NB4 (cell line): Measurements from ENCODE around the gene ACLY.

Source experiments
- DNase-seq: peaks from one replicate; pipeline ENCODE4 v3.0.0; 2010; ENCODE audit warnings: low read depth
- H3K4me3 ChIP-seq: one replicate; pipeline ENCODE4 v1.5.1; 2011; ENCODE audit warnings: mild to moderate bottlenecking, low read depth, low read length, moderate library complexity
- MYC ChIP-seq: IDR thresholded peaks from 2 replicates; pipeline ENCODE4 v1.6.1; 2011; ENCODE audit warnings: low read depth, low read length
- POLR2A ChIP-seq: IDR thresholded peaks from 2 replicates; pipeline ENCODE4 v1.6.1; 2011; ENCODE audit warnings: mild to moderate bottlenecking; ENCODE audit not compliant: insufficient read length; ENCODE audit errors: extremely low read depth
- TF ChIP-seq, protein P1 (sequence below): IDR thresholded peaks from 2 replicates; pipeline ENCODE4 v1.6.1; 2011; ENCODE audit warnings: low read depth, low read length
- TF ChIP-seq, protein P2 (sequence below): IDR thresholded peaks from one replicate; pipeline ENCODE4 v1.5.1; 2012; ENCODE audit warnings: low read depth, low read length

ACLY gene

DNA sequence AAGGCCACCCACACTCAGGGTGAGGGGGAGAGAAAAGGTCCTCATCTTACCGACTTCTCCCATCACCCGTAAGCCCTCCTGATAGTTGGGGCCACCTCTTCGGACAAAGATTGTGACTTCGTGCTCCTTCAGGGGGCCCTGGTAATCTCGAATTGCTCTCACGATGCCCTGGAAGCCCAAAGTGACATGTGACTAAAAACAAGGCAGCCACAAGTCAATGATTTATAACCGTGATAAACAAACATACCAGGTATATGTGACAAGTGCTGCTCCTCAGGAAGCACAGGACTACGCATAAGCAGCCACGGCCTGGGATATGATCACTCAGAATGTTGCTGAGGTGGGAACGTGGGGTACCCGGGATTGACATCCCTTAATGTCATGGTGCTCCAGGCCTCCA is 17.1 kb downstream of the ACLY start:
- no peak for DNase-seq
- TF ChIP-seq MYC = no peak
- no peak overlapping the region for H3K4me3 ChIP-seq

DNA sequence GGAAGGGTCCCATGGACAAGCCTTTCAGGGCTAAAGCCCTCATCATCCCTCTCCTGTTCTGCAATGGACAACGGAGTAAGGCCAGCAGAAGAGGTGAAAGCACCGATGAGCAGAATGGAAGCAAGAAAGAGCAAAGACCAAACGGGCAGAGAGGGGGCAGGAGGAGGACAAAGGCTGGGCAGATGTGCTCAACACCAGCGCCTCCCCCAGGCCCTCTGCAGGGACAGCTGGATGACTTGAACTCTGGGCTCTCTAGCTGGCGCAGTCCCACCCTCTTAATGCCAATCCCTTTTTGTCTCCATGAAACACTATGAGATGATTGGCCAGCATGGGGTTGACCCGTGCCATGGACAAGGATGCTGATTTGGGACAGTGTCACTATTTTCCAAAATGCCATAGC is 22.0 kb downstream of the ACLY start:
- H3K4me3 ChIP-seq = no peak overlapping the region
- DNase-seq = no peak
- TF ChIP-seq POLR2A (no peak), MYC (no peak)
- TF ChIP-seq, protein P1, sequence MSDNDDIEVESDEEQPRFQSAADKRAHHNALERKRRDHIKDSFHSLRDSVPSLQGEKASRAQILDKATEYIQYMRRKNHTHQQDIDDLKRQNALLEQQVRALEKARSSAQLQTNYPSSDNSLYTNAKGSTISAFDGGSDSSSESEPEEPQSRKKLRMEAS = no peak
- TF ChIP-seq, protein P2, sequence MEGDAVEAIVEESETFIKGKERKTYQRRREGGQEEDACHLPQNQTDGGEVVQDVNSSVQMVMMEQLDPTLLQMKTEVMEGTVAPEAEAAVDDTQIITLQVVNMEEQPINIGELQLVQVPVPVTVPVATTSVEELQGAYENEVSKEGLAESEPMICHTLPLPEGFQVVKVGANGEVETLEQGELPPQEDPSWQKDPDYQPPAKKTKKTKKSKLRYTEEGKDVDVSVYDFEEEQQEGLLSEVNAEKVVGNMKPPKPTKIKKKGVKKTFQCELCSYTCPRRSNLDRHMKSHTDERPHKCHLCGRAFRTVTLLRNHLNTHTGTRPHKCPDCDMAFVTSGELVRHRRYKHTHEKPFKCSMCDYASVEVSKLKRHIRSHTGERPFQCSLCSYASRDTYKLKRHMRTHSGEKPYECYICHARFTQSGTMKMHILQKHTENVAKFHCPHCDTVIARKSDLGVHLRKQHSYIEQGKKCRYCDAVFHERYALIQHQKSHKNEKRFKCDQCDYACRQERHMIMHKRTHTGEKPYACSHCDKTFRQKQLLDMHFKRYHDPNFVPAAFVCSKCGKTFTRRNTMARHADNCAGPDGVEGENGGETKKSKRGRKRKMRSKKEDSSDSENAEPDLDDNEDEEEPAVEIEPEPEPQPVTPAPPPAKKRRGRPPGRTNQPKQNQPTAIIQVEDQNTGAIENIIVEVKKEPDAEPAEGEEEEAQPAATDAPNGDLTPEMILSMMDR = no peak

DNA sequence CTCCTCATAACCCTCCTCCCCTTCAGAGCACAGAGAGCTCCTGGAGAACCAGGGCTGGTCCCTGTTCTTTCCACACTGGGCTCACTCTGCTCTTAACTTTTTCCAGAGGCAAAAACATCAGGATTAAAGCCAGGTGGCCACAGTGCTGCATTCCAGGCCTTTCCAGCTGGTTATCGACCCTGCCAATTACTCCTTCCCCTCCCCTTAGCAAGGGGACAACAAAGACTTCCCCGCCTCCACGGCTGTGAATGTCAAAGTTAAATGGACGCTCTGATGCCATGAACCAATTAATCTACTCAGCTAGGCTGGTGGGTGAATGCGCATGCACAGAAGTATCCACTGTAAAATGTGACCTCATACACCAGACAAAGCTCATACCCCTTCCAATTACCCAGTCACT is 23.1 kb downstream of the ACLY start:
- TF ChIP-seq, protein P1 = no peak
- TF ChIP-seq, protein P2 = no peak
- no peak overlapping the region for H3K4me3 ChIP-seq
- no peak for DNase-seq

DNA sequence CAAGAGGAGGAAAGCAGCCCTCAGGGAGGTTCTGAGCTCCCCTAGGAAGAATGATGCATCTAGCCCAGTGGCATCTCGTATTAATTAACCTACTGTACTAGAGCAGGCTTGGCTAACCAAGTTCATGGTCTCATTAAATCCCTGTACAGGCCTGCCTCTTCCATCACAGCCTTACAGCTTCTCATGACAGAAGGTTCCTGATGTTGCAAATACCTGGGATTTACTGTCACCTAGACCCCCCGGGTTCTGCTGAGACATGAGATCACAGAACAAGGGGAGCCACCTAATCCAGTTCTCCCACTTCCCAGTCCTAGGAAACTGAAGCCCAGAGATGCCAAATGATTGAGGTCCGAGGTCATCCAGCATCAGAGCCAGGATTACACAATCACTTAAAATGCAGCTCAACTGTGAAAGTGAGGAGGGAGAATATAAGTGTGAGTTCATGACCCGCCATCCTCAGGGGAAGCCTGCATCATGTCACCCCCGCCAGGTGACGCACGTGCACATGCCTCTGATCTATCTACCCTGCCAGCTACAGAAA is 23.9 kb downstream of the ACLY start:
- no peak overlapping the region for H3K4me3 ChIP-seq
- TF ChIP-seq, protein P2 = no peak
- TF ChIP-seq, protein P1 = no peak
- TF ChIP-seq MYC (no peak), POLR2A (no peak)
- no peak for DNase-seq

DNA sequence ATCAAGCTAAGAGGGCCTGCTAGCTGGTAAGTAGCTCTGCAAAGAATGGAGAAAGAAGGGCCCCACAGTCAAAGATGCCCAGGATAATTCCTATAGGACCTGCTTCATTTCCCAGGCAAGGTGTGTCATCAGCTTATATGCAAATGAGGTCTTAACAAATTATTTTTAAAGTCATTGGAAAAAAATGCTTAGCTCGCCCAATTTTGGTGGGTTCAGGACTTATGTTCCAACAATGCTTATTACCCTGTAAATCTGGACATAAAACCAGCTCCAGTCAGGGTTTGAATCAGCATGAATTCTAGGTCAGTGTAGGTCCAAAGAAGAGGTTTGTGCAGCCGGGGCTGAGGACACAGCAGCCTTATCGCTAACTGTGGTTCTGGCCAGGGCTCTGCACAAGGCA is 25.4 kb downstream of the ACLY start:
- TF ChIP-seq, protein P1 = no peak
- no peak for TF ChIP-seq MYC
- DNase-seq = no peak

DNA sequence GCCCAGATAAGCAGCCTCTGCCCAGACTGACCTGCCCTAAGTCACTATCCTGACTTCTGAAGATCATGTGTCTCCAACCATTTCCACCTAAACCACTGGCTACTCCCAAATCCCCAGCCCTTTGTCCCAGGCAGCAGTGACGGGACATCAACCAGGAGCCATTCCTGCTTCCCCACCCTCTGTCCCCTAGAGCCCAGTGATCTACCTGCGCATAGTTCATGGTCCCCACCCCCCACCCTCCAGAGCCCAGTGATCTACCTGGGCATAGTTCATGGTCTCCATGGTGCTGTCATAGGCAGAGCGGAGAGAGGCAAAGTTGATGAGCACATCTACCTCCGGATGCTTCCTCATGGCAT is 26.8 kb downstream of the ACLY start:
- TF ChIP-seq, protein P1 = no peak
- no peak for TF ChIP-seq POLR2A
- TF ChIP-seq MYC = no peak
- TF ChIP-seq, protein P2 = no peak
- H3K4me3 ChIP-seq = no peak overlapping the region
- DNase-seq = no peak

More for the DNA sequence above, 25.4 kb downstream of the ACLY start:
- H3K4me3 ChIP-seq = no peak overlapping the region
